ENCODE data around the gene PTBP3.

DNA sequence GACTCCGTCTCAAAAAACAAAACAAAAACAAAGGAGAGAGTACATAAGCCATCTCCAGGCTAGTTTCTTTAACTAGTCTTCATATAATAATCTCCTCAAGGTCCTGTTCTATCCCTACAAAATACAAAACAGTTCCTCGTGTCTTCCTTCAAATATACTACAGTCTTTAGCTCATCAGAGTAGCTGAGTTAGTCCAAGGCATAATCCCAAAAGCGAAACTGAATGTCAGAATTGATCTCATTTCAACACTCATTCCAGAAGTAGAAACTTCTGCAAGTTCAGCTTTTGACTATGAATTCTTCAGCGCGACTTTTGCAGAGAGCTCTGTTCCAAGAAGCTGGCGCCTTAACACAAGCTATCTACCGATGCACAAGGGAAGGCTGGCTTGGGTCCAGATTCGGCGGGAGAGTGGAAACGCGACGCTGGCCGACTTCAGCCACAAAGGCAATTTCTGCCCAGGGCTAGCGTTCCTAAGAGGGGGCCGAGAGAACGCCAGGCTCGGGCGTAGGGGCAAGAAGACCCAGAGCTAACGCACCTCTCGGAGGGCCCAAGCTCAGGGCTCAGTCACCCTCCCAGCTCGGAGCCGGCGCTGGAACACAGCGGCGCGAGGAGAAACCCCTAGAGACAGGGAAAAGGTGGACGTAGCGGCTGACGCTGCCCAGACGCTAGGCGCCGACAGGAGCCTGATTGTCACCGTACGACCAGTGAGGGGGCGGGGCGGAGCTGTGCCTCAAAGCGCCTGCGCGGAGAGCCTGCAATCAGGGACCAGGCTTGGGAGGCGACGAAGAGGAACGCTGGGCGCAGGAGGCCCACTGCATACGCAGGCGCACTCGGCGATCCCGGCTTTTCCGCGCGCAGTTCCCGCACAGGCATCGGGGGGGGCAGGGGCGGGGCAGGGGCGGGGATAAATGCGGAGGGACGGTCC lies 46.0 kb upstream of the PTBP3 start:
- TF ChIP-seq, protein P1, sequence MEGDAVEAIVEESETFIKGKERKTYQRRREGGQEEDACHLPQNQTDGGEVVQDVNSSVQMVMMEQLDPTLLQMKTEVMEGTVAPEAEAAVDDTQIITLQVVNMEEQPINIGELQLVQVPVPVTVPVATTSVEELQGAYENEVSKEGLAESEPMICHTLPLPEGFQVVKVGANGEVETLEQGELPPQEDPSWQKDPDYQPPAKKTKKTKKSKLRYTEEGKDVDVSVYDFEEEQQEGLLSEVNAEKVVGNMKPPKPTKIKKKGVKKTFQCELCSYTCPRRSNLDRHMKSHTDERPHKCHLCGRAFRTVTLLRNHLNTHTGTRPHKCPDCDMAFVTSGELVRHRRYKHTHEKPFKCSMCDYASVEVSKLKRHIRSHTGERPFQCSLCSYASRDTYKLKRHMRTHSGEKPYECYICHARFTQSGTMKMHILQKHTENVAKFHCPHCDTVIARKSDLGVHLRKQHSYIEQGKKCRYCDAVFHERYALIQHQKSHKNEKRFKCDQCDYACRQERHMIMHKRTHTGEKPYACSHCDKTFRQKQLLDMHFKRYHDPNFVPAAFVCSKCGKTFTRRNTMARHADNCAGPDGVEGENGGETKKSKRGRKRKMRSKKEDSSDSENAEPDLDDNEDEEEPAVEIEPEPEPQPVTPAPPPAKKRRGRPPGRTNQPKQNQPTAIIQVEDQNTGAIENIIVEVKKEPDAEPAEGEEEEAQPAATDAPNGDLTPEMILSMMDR (IDR thresholded peaks at IDR 0.05): no peak
- TF ChIP-seq JUN (CRISPR knock-in tag; IDR thresholded peaks at IDR 0.05) (no peak), KAT7 (CRISPR knock-in tag; IDR thresholded peaks at IDR 0.05; ENCODE audit: borderline replicate concordance) (no peak)
- TF ChIP-seq, protein P2, sequence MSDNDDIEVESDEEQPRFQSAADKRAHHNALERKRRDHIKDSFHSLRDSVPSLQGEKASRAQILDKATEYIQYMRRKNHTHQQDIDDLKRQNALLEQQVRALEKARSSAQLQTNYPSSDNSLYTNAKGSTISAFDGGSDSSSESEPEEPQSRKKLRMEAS (CRISPR knock-in tag; IDR thresholded peaks at IDR 0.05): peak; percentile 82
